ENCODE data around the gene L1CAM.

DNA sequence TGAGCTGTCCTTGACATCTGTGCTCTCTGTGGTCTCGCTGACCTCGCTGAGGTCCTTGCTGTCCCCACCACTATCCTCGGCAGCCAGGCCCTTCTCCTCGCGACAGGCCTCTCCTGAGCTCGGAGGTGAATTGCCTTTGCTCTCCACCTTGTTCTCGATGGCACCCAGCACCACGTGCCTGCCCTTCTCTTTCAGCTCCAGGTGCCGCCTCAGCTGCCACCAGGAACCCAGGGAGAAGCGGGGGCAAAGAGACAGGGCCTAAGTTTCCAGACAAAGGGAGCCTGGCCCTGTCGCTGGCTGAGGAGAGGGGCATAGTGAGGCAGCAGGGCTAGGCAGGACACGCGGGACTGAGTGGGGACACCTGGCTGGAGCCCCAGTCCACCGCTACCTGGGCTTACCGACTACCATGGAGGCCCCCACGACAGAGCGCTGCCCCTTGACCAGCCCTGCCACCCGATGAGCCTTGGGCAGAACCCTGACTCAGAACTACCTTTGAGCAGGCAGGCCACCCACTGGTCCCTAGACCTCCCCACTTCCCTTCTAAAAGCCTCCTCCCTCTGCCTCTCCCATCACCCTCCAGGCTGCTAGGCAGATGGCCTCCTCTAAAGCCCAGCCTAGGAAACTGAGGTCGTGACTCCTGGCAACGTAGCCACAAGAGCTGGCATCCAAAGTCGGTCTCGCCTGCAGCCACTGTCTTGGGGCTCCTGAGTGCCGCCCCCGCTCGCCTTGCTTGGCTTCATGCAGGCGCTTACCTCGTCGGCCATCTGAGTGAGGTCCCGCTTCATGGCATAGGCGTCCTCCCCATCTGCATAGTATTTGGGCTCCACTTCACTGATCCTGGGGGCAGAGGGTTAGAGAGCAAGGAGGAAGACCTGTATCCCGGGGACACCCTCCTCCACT, 44.3 kb upstream of the L1CAM start:
- TF ChIP-seq, protein P1, sequence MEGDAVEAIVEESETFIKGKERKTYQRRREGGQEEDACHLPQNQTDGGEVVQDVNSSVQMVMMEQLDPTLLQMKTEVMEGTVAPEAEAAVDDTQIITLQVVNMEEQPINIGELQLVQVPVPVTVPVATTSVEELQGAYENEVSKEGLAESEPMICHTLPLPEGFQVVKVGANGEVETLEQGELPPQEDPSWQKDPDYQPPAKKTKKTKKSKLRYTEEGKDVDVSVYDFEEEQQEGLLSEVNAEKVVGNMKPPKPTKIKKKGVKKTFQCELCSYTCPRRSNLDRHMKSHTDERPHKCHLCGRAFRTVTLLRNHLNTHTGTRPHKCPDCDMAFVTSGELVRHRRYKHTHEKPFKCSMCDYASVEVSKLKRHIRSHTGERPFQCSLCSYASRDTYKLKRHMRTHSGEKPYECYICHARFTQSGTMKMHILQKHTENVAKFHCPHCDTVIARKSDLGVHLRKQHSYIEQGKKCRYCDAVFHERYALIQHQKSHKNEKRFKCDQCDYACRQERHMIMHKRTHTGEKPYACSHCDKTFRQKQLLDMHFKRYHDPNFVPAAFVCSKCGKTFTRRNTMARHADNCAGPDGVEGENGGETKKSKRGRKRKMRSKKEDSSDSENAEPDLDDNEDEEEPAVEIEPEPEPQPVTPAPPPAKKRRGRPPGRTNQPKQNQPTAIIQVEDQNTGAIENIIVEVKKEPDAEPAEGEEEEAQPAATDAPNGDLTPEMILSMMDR (IDR thresholded peaks at IDR 0.05; ENCODE audit: low read depth, low read length, missing input control) = no peak
- no peak for TF ChIP-seq YY1 (IDR thresholded peaks at IDR 0.05)
- TF ChIP-seq, protein P2, sequence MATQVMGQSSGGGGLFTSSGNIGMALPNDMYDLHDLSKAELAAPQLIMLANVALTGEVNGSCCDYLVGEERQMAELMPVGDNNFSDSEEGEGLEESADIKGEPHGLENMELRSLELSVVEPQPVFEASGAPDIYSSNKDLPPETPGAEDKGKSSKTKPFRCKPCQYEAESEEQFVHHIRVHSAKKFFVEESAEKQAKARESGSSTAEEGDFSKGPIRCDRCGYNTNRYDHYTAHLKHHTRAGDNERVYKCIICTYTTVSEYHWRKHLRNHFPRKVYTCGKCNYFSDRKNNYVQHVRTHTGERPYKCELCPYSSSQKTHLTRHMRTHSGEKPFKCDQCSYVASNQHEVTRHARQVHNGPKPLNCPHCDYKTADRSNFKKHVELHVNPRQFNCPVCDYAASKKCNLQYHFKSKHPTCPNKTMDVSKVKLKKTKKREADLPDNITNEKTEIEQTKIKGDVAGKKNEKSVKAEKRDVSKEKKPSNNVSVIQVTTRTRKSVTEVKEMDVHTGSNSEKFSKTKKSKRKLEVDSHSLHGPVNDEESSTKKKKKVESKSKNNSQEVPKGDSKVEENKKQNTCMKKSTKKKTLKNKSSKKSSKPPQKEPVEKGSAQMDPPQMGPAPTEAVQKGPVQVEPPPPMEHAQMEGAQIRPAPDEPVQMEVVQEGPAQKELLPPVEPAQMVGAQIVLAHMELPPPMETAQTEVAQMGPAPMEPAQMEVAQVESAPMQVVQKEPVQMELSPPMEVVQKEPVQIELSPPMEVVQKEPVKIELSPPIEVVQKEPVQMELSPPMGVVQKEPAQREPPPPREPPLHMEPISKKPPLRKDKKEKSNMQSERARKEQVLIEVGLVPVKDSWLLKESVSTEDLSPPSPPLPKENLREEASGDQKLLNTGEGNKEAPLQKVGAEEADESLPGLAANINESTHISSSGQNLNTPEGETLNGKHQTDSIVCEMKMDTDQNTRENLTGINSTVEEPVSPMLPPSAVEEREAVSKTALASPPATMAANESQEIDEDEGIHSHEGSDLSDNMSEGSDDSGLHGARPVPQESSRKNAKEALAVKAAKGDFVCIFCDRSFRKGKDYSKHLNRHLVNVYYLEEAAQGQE (IDR thresholded peaks at IDR 0.05) = no peak
- TF ChIP-seq, protein P3, sequence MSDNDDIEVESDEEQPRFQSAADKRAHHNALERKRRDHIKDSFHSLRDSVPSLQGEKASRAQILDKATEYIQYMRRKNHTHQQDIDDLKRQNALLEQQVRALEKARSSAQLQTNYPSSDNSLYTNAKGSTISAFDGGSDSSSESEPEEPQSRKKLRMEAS (IDR thresholded peaks at IDR 0.05) = no peak
- TF ChIP-seq NR2F2 (IDR thresholded peaks at IDR 0.05) = no peak
- TF ChIP-seq SP1 (IDR thresholded peaks at IDR 0.05) = no peak
- TF ChIP-seq RAD21 (IDR thresholded peaks at IDR 0.05) = no peak
- TF ChIP-seq TAF1 (conservative IDR thresholded peaks at IDR 0.05) = no peak
